Fibroblast of villous mesenchyme (primary cell): ENCODE data around the gene FZR1. TPM values are rescaled to one million over a fixed set of nuclear protein-coding genes. Genes with fewer than 3 reads are reported as not detected.
"Not testable (repeated sequence)": the region's sequence is repeated elsewhere in the genome, so short reads cannot be mapped to it uniquely, and the experiment has no call there.

Experiments used
- DNase-seq: peaks from one replicate; pipeline ENCODE4 v3.0.0-alpha.2; 2010; ENCODE audit warnings: low read depth
- H3K4me3 ChIP-seq: 2 replicates; pipeline ENCODE4 v1.5.1; 2011; ENCODE audit warnings: low read depth, mild to moderate bottlenecking, low read length
- total RNA-seq: library from RNA; depleted of rRNA; stranded (reverse); fragments of >200 nt; gene quantifications from 2 replicates; pipeline ENCODE4 v1.2.3, GENCODE V29; 2012
- TF ChIP-seq, protein P1 (sequence below): IDR thresholded peaks from 2 replicates; pipeline ENCODE4 v1.5.1; 2012; ENCODE audit warnings: low read depth, mild to moderate bottlenecking, low read length; ENCODE audit not compliant: insufficient read depth

Gene FZR1
- total RNA-seq, 1 donor = 37.6 TPM

DNA sequence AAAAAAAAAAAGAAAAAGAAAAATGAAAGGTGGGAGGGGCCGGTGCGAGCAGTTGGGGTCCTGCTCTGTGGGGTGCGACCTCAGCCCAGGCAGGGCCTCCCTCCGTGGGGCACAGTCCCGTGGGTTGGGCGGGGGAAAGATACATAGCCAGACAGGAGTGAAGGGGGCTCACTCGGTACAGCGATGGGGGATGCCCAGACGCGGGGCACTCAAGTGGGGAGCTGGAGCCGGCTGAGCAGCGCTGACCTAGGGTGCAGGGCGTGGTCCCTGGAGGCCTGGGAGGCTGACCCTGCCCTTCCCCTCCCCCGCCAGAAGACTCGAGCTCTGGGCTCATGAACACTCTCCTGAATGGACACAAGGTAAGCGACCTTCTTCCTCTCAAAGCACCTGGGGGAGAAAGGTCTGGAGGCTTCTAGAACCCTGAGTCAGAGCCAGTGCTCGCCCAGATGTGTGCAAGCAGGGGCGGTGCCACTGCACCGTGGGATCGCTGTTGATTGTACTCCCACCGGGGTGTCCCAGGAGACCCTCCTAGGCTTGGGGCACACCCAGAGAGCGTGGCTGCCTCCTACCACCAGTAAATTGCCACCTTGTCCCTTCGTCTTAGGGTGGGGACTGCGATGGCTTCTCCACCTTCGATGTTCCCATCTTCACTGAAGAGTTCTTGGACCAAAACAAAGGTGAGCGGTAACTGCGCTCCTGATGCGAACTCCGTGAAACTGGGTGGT, 70.0 kb downstream of the FZR1 start:
- H3K4me3 ChIP-seq = peak overlapping the region; percentile 34

DNA sequence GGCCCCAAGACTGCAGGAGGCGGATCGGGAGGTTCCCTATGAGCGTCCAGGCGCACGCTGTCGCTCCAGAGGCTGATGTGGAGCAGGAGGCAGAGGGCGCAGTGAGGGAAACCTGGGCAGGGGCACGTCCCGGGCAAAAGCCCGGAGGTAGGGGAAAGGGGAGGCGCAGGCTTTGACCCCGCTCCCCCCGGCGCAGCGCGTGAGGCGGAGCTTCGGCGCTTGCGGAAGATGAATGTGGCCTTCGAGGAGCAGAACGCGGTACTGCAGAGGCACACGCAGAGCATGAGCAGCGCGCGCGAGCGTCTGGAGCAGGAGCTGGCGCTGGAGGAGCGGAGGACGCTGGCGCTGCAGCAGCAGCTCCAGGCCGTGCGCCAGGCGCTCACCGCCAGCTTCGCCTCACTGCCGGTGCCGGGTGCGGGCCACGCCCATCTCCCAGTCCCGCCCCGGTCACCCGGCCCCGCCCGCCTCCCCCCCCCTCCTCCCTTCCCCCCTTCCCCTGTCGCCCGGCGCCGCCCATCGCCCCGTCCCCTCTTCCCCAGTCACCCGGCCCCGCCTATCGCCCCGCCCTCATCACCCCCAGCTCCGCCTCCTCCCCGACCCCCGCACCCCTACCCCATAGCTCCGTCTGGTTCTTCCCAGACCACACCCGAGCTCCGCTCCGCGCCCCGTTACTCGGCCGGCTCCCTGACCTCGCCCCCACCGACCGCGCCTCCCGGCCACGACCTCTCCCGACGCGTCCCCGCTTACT, 70.8 kb downstream of the FZR1 start:
- TF ChIP-seq, protein P1, sequence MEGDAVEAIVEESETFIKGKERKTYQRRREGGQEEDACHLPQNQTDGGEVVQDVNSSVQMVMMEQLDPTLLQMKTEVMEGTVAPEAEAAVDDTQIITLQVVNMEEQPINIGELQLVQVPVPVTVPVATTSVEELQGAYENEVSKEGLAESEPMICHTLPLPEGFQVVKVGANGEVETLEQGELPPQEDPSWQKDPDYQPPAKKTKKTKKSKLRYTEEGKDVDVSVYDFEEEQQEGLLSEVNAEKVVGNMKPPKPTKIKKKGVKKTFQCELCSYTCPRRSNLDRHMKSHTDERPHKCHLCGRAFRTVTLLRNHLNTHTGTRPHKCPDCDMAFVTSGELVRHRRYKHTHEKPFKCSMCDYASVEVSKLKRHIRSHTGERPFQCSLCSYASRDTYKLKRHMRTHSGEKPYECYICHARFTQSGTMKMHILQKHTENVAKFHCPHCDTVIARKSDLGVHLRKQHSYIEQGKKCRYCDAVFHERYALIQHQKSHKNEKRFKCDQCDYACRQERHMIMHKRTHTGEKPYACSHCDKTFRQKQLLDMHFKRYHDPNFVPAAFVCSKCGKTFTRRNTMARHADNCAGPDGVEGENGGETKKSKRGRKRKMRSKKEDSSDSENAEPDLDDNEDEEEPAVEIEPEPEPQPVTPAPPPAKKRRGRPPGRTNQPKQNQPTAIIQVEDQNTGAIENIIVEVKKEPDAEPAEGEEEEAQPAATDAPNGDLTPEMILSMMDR = no peak
- DNase-seq = peak; percentile 64
- H3K4me3 ChIP-seq = peak overlapping the region; percentile 34

More for the DNA sequence above, 70.0 kb downstream of the FZR1 start:
- TF ChIP-seq, protein P1 = no peak
- DNase-seq = no peak

DNA sequence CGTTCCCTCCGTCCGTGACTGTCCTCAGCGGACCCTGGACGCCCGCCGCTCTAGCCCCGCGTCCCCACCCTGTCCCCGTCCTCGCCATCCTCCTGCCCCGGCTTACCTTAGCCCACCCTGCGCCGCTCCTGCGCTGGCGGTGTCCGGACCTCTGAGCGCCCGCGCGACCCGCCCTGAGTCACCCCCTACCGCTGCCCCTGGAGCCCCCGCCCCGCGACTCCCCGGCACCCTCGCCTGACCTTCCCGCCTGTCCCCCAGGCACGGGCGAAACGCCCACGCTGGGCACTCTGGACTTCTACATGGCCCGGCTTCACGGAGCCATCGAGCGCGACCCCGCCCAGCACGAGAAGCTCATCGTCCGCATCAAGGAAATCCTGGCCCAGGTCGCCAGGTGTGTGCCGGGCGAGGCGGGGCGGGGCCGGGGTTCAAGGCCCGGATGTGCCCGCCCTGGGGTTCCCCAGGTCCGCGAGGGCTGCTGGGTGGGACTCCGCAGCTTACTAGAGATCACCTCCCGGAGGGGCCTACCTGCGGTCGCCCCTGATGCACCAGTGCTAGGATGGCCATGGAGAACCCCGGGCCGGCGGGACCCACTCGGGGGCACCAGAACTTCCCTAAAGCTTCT, 71.7 kb downstream of the FZR1 start:
- TF ChIP-seq, protein P1 = no peak
- no peak overlapping the region for H3K4me3 ChIP-seq
- DNase-seq = no peak

DNA sequence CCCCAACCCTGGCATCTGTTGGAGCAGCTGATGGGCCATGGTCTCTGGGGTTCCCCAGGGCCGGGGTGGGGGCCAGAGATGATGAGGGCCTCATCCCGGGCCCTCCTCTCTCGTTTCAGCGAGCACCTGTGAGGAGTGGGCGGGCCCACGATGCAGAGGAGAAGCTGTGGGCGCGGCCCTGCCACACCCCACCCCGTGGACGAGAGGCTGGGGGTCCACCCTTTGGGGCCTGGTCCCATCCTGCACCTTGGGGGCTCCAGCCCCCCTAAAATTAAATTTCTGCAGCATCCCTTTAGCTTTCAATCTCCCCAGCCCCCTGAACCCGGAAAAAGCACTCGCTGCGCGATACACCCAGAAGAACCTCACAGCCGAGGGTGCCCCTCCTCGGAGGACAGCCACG, 72.3 kb downstream of the FZR1 start:
- no peak for DNase-seq

DNA sequence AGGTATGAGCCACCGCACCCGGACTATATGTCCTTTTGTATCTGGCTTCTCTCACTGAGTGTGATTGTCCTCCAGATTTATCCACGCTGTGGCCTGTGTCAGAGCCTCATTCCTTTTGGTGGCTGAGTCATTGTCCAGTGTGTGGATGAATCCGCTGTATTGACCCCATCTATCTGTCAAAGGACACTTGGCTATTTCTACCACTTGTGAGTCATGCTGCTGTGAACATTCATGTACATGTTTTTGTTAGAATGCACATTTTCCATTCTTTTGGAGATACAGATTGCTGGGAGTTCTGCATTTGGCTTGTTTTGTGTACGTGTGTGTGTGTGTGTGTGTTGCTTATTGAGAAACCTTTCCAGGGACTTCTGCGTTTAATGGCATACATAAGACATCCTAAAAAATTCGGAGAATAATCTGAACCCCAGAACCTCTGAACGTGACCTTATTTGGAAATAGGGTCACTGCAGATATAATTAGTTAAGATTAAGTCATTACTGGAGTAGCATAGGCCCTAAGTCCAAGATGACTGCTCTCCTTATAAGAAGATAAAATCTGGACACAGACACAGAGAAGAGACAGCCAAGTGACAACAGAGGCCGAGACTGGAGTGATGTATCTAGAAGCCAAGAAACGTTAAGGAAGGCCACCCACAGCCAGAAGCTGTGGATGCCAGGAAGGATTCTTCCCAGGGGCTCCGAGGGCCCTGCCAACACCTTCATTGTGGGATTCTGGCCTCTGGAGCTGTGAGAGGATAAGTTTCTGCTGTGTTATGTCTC, 74.2 kb downstream of the FZR1 start:
- TF ChIP-seq, protein P1 = no peak
- H3K4me3 ChIP-seq = no peak overlapping the region
- DNase-seq = peak; percentile 94

More for the DNA sequence above, 72.3 kb downstream of the FZR1 start:
- TF ChIP-seq, protein P1 = no peak
- no peak overlapping the region for H3K4me3 ChIP-seq

DNA sequence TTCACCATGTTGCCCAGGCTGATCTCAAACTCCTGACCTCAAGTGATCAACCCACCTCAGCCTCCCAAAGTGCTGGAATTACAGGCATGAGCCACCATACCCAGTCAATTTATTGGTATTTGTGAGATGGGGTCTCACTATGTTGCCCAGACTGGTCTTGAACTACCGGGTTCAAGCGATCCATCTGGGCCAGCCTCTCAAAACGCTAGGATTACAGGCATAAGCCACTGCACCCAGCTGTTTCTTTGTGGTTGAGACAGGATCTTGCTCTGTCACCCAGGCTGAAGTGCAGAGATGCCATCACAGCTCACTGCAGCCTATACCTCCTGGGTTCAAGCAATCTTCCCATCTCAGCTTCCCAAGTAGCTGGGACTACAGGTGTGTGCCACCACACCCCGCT, 75.7 kb downstream of the FZR1 start:
- not testable (repeated sequence) for DNase-seq, H3K4me3 ChIP-seq

DNA sequence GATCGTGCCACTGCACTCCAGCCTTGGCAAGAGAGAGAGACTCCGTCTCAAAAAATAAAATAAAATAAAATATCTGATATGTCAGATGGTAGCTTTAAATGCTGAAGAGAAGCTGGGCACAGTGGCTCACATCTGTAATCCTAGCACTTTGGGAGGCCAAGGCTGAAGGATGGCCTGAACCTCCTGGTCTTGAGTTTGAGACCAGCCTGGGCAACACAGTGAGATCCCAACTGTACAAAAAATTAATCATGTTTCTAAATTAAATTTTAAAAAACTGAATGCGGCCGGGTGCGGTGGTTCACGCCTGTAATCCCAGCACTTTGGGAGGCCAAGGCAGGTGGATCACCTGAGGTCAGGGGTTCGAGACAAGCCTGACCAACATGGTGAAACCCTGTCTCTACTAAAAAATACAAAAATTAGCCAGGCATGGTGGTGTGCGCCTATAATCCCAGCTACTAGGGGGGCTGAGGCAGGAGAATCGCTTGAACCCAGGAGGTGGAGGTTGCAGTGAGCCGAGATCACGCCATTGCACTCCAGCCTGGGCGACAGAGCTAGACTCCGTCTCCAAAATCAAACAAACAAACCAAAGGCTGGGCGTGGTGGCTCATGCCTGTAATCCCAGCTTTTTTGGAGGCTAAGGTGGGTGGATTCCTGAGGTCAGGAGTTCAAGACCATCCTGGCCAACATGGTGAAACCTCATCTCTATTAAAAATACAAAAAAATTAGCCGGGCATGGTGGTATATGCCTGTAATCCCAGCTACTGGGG, 78.1 kb downstream of the FZR1 start:
- H3K4me3 ChIP-seq, DNase-seq: not testable (repeated sequence)
